Activated naive CD4-positive, alpha-beta T cell (primary cell): ENCODE results near the gene HAUS7.

Source experiments
- DNase-seq, 4 experiments: peaks; one replicate each; lab custom pipeline; 2025; lab: John Stamatoyannopoulos, UW

The HAUS7 gene

DNA sequence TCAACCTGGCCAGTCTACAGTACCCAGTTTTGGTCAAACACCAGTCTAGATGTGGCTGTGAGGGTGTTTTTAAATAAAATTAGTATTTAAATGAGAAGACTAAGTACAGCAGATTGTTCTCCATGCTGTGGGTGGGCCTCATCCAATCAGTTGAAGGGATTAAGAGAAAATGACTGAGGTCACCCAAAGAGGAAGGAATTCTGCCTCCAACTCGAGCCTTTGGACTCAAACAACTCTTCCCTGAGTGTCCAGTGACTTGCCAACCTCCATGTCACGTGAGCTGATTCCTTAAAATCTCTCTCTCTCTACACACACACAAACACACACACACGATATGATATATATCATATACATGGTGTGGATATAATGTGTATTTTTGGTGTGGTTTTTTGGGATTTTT, 34.5 kb downstream of the HAUS7 start:
- no peak for DNase-seq

DNA sequence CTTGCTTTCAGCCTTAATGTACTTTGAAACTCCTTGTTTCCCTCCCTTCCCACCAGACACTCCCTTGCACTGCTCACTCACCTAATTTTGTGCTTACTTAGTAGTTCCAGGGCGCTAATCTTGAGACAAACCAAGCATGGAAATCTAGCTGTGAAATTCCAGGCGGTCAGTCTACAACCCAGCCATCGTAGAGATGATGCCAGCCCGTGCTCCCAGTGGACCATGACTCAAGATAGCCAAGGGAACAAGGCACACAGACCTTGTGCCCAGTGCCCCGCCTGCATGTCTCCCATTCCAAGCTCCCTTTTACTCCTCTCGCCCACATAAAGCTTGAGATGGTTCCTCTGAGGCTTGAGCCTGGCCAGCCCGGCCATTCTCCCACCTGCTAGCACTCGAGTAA, 35.6 kb downstream of the HAUS7 start:
- DNase-seq, result no peak

DNA sequence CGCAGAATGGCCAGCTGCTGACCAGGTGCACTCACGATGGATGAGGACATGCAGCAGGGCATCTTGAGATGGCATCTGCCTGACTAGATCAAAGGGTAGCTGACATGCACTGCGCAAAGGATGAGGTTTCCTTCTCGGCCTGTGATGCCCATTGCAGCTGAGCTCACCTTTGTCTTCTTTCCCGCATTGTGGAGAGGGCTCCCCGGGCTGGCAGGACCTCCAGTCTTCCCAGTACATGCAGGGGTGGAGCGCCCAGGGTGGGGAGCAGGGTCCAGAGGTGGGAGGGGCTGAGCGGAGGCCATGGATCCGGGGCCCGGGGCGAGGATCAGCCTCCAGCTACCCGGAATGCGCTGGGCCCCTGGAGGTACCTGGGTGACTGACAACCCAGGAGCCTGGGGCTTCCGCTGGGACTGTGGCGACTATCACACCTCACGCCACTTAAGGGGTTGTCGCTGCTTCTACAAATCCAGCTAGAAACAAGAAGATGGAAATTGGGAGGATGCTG, 36.5 kb downstream of the HAUS7 start:
- no peak for DNase-seq

DNA sequence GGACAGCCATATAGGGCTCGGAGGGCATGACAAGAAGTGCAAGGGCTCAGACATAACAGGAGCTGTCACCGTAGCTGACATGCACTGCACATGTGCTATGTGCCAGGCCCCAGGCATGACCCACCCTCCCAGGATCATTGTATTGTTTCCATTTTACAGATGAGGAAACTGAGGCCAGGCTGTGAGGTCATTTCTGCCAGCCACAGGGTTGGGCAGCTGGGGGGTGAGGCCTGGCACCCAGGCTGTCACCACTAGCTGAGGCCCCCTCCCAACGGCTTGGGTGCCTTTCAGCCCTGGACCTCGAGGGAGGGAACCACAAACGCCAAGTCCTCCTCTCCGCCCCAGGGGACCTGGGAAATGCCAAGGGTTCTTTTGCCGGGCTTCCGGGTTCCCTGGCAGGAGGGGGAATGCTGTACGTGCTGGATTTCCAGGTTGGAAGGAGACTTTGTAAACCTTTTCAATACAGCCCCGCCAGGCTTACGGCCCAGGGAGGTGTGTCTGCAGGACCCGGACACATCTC, 37.2 kb downstream of the HAUS7 start:
- no peak for DNase-seq

DNA sequence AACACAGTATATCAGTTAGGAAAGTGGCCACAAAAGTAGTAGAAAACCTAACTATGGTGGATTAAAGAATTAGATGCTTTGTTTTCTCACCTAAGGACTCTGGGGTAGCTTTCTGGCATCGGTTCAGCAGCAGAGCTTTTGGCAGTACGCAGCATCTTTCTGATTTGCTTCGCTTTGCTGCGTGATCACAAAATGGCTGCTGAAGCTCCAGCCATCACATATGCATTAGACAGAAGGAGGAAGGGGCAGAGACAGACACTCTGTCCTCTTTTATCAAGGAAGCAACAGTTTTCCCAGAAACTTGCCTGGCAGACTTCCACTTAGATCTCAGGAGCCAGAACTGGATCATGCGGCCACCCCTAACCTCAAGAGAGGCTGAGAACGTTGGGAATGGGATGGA, 39.6 kb downstream of the HAUS7 start:
- no peak for DNase-seq

DNA sequence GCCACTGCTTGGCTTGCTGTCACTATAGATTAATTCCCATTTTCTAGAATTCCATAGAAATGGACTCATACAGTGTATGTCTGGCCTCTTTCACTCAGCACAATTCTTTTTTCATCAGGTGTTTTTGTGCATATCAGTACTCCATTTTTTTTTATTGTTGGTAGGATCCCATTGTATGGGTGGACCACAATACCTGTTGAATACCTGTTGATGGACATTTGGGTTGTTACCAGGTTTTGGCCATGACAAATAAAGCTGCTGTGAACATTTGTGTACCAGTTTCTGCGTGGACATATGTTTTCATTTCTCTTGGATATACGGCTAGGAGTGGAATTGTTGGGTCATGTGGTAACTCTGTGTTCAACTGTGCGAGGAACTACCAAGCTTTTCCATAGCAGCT, 44.2 kb downstream of the HAUS7 start:
- no peak for DNase-seq

DNA sequence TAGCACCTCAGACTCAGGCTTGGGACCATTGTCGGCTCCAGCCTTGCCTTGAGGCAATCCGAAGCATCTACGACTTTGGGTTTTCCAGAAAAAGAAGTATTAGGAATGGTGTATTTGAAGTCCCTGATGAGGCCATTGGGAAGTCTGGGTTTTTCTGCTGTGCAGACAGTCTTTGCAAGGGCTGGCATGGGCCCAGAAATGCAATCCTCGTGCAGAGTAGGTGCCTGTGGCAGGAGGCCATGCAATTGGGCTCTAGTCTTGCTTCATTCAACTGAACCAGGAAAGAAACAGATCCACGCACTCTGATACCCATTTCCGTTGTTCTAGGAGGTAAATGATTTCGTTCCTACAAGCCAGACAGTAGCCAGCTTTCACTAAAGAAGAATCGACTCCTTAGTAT, 46.7 kb downstream of the HAUS7 start:
- no peak for DNase-seq

DNA sequence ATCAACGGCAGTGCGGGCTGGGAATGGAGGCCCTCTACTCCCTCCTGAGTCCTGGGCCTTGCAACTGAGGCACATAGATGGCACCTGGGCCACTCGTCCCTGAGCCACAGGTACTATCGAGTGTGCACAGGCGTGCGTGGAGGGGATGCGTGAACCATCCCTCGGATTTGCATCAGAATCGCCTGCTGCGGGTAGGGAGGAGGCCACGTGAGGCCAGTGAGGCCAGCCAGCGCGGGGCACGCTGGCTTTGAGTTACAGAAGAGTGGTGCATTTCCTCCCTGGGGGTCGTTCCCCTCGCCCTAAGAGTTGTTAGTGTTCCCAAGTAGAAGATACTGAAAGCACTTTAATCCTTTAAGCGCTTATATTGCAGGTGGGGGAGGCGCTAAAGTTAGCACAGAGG, 48.5 kb downstream of the HAUS7 start:
- DNase-seq, result no peak

DNA sequence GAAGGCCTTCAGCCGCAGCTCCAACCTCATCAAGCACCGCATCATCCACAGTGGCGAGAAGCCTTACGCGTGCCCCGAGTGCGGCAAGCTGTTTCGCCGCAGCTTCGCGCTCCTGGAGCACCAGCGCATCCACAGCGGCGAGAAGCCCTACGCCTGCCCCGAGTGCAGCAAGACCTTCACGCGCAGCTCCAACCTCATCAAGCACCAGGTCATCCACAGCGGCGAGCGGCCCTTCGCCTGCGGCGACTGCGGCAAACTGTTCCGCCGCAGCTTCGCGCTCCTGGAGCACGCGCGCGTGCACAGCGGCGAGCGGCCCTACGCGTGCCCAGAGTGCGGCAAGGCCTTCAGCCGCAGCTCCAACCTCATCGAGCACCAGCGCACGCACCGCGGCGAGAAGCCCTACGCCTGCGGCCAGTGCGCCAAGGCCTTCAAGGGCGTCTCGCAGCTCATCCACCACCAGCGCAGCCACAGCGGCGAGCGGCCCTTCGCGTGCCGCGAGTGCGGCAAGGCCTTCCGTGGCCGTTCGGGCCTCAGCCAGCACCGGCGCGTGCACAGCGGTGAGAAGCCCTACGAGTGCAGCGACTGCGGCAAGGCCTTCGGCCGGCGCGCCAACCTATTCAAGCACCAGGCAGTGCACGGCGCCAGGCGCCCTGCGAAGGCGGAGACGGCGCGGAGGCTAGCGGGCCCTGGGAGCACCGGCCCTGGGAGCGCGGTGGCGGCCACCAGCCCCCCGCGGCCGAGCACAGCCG, 49.4 kb downstream of the HAUS7 start:
- no peak for DNase-seq

DNA sequence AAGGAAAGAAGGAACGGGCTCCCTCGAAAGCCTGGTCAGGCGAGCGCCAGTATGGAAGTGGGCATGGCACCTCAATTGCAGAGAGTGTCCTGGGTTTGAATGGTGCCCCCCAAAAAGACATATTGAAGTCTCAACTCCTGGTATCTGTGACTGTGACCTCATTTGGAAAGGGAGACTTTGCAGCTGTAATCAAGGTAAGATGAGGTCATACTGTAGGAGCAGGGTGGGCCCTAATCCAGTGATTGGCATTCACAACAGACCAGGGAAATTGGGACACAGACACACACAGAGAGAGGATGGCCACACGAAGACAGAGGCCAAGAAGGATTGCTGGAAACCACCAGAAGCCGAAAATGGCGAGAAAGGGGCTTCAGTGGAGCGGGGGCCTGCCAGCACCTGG, 52.7 kb downstream of the HAUS7 start:
- no peak for DNase-seq

DNA sequence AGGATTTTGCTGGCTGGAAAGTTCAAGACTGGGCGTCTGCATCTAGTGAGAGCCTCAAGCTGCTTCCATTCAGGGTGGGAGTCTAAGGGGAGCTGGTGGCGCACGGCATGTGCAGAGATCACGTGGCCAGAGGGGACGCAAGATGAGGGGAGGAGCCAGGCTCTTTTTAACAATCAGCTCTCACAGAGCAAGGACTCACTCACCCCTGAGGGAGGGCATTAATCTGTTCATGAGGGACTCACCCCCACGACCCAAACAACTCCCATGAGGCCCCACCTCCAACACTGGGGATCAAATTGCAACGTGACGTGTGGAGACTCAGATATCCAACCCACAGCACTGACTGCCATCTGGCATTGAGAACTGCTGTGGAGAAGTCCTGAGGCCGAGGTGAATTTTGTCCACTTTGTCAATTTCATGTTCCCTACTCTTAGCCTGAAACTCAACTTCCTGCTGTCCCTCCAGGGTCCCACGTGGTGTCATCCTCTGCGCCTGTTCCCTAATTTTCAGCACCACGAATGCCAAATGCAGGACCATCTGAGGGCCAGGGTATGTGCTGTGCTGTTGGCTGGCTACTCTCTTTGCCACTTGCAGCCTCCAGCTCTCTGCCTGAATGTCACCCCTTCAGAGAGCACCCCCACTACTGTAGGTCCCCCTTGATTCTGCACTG, 53.5 kb downstream of the HAUS7 start:
- no peak for DNase-seq

DNA sequence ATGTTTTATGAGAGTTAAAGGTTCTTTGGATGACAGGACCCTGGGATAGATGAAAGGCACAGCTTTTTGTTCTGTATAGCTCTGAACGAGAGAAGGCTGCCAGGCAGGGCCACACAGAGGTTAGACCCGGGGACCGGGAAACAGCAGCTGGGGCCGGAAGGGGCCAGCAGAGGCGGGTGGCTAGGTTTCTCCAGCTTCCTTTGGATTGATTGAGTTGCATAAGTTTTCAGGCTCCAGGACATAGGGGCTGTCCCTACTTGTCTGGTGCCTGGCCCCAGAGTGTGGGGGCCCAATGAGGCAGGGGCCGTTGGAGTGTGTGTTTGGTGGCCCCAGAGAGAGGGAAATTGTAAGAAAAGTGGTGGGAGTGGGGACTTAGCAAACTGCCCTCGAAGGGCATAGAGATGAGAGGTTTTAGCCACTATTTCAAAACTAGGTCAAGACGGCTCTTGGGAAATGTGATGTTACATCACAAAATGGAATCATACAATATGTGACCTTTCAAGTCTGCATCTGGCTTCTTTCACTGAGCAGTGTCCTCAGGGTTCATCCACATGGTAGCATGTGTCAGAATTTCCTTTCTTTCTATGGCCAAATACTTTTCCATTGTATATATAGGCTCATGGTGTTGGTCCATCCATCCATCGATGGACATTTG, 55.4 kb downstream of the HAUS7 start:
- DNase-seq, result no peak

DNA sequence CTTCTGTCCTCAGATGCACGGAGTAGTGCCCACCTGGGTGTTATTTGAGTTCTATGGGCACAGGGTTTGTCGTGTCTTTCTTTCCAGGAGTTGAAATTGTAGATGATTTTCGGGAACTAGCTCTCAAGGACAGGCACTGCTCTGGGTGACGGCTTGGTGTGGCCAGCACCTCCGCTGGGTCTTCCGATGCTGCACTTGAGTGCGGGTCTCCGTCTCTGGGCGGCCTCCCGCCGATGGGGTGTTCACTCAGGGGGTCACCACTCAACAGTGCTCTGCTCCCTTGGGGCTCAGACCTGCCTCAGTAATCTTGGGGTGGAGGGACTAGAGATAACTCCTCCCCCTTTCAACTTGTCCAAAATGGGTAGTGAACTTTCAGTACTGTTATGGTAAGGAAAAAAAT, 56.6 kb downstream of the HAUS7 start:
- DNase-seq, result no peak

DNA sequence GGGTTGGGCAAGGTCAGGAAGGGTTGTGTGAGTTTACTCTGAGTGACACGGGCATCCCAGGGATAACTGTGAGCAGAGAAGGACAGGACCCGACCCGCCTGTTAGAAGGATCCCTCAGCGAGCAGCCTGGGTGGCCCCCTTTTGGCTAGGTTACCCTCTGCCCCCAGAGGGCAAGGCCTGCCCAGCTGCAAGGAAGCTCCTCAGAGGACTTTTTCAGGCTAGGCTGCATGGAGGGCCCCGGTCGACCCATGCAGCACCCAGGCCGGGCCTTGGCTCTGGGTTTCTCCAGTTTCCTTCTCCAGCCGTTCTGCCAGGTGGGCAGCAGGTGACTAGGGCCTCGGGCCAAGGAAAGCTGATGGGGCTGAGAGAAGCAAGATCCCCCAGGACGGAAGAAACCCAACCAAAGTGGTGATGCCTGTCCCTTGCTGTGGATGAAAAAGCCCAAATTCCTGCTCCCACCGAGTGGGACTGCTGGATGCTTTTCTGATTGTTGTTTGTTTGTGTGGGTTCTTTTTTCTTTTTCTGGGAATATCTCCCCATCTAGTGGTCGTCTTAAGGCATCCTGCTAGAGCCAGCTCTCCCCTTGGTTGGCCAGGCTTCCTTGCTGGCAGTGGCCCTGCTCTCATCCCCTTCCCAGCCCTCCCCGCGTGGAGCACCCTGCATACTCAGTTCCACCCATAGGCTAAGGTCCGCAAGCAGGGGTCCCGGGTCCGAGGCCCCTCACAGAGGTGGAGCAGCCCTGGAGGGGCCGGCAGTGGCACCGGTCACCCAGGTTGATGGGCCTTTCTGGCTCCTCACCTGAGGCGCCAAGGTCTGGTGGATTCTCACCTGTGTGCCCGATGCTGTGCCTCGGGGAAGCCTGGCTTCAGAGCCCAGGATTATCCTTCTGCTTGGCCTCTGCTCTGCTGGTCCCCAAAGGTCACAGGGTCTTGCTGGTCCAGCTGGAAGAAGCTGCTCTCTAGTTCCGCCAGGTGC, 57.3 kb downstream of the HAUS7 start:
- DNase-seq, result no peak

DNA sequence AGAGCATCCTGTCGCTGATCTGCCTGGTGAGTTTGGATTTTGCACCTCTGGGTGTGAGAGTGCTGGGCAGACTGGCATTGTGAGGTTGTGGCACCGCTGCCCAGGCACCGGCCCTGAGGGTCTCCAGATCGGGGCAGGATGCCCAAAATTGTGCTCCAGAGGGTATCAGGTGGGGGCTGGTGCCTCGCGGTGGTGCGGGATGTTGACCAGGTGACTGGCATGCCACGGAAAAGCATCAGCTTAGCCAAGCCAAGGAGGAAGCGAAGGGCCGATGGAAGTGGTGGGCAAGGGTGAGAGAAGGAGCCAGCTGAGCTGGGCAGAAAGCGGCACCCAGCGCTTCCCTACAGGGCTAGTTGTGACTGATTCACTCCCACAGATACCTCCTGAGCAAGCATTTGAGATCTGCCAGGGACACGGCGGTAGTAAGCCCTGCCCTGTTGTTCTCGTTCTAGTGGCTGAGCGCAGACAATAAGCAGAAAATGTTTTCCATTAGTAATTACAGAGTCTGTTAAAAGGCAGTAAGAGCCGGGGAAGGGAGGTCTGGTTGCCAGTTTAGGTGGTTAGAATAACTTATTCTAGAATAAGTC, 58.3 kb downstream of the HAUS7 start:
- no peak for DNase-seq

DNA sequence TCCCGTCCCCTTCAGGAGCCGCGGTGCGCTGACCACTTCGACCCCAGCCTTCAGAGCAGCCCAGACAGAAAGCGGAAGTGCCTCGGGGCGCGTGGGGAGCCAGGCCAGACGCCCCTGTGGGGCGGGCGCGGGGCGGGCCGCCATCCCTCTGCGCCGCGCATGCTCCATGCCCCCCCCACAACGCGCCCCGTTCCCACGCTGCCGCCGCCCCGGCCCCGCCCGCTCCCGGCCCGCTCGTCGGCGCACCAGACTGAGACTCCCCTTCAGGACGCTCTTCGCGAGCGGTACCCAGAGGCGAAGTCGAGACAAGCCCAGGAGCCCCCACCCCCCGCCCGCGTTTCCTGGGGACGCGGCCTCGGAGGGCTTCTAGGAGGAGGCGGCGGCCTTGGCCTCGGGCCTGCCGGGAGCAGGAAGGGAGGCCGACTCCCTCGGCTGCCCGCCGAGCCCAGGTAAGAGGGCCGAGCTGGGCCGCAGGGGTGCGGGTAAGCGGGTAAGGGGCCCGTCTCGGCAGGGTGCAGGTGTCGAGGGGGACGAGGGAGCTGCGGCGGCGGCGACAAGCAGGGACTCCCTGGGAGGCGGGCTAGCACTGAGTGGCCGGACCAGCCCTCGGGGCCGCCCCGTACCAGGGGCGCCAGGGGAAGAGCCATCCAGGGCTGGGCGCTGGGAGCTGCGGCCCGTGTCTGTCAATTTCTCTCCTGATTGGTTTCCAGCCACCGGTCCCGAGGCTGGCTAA, 59.0 kb downstream of the HAUS7 start, which contains the start of gene ZFP92:
Gene ZFP92, plus strand, starts transcription at position 218 of the 733 bp plus-strand sequence. CDS start 6,851 bp downstream, outside the sequence.
- DNase-seq, result peak in 1 of 4 experiments; percentile 29

DNA sequence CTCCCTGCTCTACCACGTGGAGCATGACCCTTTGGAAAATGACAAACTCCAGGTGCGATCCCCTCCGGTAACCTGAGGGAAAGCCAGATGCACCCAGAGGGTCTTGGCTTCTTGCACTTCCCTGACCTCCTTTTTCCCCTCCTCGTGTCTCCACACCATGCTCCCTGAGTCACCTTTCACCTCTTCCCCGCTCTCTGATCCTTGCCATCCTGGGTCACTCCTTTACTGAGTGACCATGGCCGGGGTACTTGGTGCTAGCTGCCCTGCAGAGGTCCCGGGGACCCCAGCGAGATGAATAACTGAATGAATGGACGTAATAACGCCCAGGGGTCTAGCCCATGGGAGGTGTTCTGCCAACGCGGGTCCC, 59.5 kb downstream of the HAUS7 start:
- no peak for DNase-seq

DNA sequence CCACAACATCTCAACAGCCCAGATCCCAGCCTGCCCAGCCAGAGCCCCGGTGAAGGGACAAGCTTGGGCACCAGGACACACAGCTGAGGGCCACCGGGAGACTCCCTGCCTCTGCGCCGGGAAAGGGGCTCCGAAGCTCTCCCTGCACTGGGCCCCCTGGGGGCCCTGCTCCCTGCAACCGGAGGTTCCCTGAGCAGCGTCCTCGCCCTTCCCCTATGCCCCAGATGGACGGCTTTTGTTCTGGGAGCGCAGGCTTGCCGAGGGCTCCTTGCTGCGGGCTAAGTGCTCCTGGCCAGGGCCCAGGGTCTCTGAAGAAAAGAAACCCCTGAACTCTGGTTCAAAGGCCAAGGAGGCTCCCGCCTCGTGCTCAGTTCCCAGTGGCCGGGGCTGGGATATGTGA, 60.0 kb downstream of the HAUS7 start:
- no peak for DNase-seq

DNA sequence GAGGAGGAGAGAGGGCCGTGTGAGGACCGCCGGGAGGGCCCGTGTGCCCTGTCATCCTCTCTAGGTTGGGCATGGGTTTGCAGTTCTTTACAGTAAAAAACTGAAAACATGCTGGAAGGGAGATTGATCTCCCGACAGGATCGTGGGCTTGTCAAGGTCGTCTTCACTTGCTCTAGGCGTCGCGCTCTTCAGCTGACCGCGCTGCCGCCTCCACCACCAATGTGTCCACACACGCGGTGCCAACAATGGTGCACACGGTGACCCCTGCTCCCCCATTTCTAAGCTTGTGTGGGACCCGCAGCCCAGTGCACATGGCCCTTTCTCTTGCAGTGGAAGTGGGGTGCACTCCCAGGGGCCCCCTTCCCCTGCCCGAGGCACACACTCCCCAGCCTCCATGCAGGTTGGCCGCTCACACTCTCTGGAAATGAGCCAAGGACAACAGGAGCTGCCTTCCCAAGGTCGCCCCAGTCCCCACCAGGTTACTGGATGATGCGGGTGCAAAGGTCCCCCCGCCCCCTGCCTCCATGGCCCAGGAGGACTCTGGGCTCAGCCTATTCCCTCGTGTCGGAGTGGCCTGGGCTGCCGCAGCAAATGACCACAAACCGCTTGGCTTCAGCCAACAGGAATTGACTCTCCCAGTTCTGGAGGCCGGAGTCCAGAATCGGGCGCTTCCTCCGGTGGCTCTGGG, 60.8 kb downstream of the HAUS7 start:
- no peak for DNase-seq

DNA sequence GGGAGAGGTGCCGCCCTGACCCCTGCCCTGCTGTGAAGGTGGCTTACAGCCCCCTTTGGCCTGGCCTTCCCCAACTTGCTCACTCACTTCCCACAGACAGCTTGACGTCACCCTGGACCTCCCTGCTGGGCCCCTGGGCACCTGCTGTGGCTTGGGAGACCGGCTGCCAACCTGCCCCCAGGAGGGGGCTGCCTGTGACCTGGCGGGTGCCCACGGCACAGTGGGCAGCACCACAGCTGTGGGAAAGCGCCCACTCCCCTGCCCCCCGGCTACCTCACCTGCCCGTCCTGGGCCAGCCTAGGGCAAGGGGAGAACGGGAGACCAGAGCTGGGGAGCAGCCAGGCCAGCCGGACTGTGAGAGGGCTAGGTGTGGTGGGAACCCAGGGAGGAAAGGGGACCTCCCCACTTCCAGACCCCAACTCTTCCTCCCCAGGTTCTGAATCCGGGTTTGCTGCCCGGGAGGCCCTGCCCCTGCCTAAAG, 61.5 kb downstream of the HAUS7 start:
- no peak for DNase-seq
